H1 (cell line): ENCODE measurements around the gene LARP4B. TPM values are rescaled to one million over a fixed set of nuclear protein-coding genes. Genes with fewer than 3 reads are reported as not detected.

Experiments
- CTCF ChIA-PET: fragments of 300-600 bp; sonication (Branson Sonifier 250); formaldehyde crosslinking; loops from one replicate; lab custom pipeline; 2021; ENCODE audit not compliant: partially characterized antibody; lab: Charles Lee
- POLR2A ChIA-PET: fragments of 300-600 bp; sonication (Branson Sonifier 250); formaldehyde crosslinking; loops from one replicate; lab custom pipeline; 2021; ENCODE audit warnings: inconsistent platforms; ENCODE audit not compliant: partially characterized antibody; lab: Charles Lee
- DNase-seq, 2 experiments: peaks; one replicate each; pipeline versions ENCODE4 v3.0.0 to v3.0.0-alpha.2; 2010 to 2022; ENCODE audit warnings: low spot score in 2 of 2, low read depth in 1 of 2, mixed read lengths in 1 of 2
- FAIRE-seq: peaks from 2 replicates; lab custom pipeline; 2011; peaks lifted over from hg19 to GRCh38; lab: Jason Lieb, UNC
- H2AFZ ChIP-seq: 2 replicates; pipeline ENCODE4 v1.8.1; 2012; ENCODE audit warnings: low read length, inconsistent platforms
- H2AK5ac ChIP-seq: 2 replicates; pipeline ENCODE4 v1.6.1; 2013; ENCODE audit warnings: low read depth, low read length
- H2BK120ac ChIP-seq: replicated peaks from 2 replicates; pipeline ENCODE3; 2013; ENCODE audit warnings: low read depth, low read length, inconsistent platforms
- H2BK12ac ChIP-seq: 2 replicates; pipeline ENCODE4 v1.6.1; 2013; ENCODE audit warnings: low read depth, low read length
- H2BK15ac ChIP-seq: 2 replicates; pipeline ENCODE4 v1.6.1; 2013; ENCODE audit warnings: low read length
- H2BK20ac ChIP-seq: 2 replicates; pipeline ENCODE4 v1.6.1; 2013; ENCODE audit warnings: low read length
- H2BK5ac ChIP-seq: 2 replicates; pipeline ENCODE4 v1.6.1; 2013; ENCODE audit warnings: low read depth, low read length
- H3K14ac ChIP-seq: 2 replicates; pipeline ENCODE4 v1.6.1; 2013; ENCODE audit warnings: inconsistent platforms; ENCODE audit not compliant: insufficient read length
- H3K18ac ChIP-seq: 2 replicates; pipeline ENCODE4 v1.6.1; 2013; ENCODE audit warnings: low read length; ENCODE audit errors: extremely low read depth
- H3K23ac ChIP-seq: 2 replicates; pipeline ENCODE4 v1.6.1; 2013; ENCODE audit warnings: inconsistent platforms; ENCODE audit not compliant: insufficient read length
- H3K23me2 ChIP-seq: 2 replicates; pipeline ENCODE4 v1.6.1; 2013; ENCODE audit warnings: low read depth, low read length
- H3K27ac ChIP-seq: 2 replicates; pipeline ENCODE4 v1.6.1; 2011; ENCODE audit warnings: low read depth, low read length, inconsistent platforms
- H3K27me3 ChIP-seq, 4 experiments: replicated peaks in 1 of 4; 1 replicate in 1 of 4; 2 replicates in 3 of 4; pipeline versions ENCODE4 v1.6.1 to v1.8.1; 2011 to 2013; ENCODE audit warnings: low read length in 3 of 4, mild to moderate bottlenecking in 3 of 4, inconsistent platforms in 2 of 4, mixed read lengths in 2 of 4, moderate library complexity in 1 of 4; ENCODE audit not compliant: control insufficient read depth in 3 of 4, insufficient read depth in 3 of 4; ENCODE audit errors: extremely low read depth in 1 of 4
- H3K36me3 ChIP-seq, 4 experiments: 2 replicates each; pipeline versions ENCODE4 v1.6.1 to v1.8.1; 2011 to 2013; ENCODE audit warnings: mild to moderate bottlenecking in 4 of 4, low read length in 3 of 4, moderate library complexity in 2 of 4, control low read depth in 1 of 4, inconsistent platforms in 1 of 4; ENCODE audit not compliant: insufficient read depth in 4 of 4, control insufficient read depth in 2 of 4
- H3K4ac ChIP-seq: replicated peaks from 2 replicates; pipeline ENCODE3; 2013; ENCODE audit warnings: low read length, low read depth, mixed read lengths, inconsistent platforms; ENCODE audit not compliant: insufficient read length
- H3K4me1 ChIP-seq, 4 experiments: replicated peaks in 1 of 4; 1 replicate in 1 of 4; 2 replicates in 3 of 4; pipeline versions ENCODE4 v1.6.1 to v1.8.1; 2011 to 2013; ENCODE audit warnings: low read length in 3 of 4, inconsistent platforms in 2 of 4, mixed read lengths in 1 of 4; ENCODE audit not compliant: insufficient read depth in 4 of 4, control insufficient read depth in 3 of 4
- H3K4me2 ChIP-seq, 2 experiments: 2 replicates each; pipeline versions ENCODE4 v1.6.1 to v1.8.1; 2011 to 2013; ENCODE audit warnings: low read depth in 2 of 2, low read length in 2 of 2, control low read depth in 1 of 2, inconsistent platforms in 1 of 2, mild to moderate bottlenecking in 1 of 2; ENCODE audit not compliant: insufficient read depth in 1 of 2
- H3K4me3 ChIP-seq, 4 experiments: fragments of 200-600, 300-600 bp in 1 of 4; sonication (generic), shearing (Covaris generic), sonication (Bioruptor Twin) in 1 of 4; 2 replicates each; pipeline versions ENCODE4 v1.5.1 to v1.8.1; 2011 to 2016; ENCODE audit warnings: low read length in 4 of 4, low read depth in 3 of 4, control low read depth in 2 of 4, inconsistent platforms in 2 of 4, mild to moderate bottlenecking in 2 of 4, mixed read lengths in 1 of 4, moderate library complexity in 1 of 4; ENCODE audit not compliant: insufficient read depth in 2 of 4; ENCODE audit errors: extremely low read depth in 1 of 4
- H3K56ac ChIP-seq: replicated peaks from 2 replicates; pipeline ENCODE3; 2013; ENCODE audit warnings: low read depth, mild to moderate bottlenecking, mixed read lengths, low read length, inconsistent platforms; ENCODE audit not compliant: insufficient read length
- H3K79me1 ChIP-seq: 2 replicates; pipeline ENCODE4 v1.6.1; 2013; ENCODE audit warnings: low read depth, low read length, control low read depth
- H3K79me2 ChIP-seq, 2 experiments: 2 replicates each; pipeline versions ENCODE4 v1.6.1 to v1.8.1; 2012 to 2013; ENCODE audit warnings: low read length in 2 of 2, mild to moderate bottlenecking in 2 of 2, inconsistent platforms in 1 of 2; ENCODE audit not compliant: insufficient read depth in 2 of 2, control insufficient read depth in 1 of 2
- H3K9ac ChIP-seq, 4 experiments: replicated peaks in 1 of 4; 1 replicate in 1 of 4; 2 replicates in 3 of 4; pipeline versions ENCODE4 v1.6.1 to v1.8.1; 2011 to 2013; ENCODE audit warnings: low read depth in 3 of 4, low read length in 3 of 4, control low read depth in 2 of 4, mild to moderate bottlenecking in 2 of 4, moderate library complexity in 2 of 4, inconsistent platforms in 1 of 4; ENCODE audit errors: extremely low read depth in 1 of 4
- H3K9me3 ChIP-seq, 2 experiments: 2 replicates each; pipeline versions ENCODE4 v1.6.1 to v1.8.1; 2012 to 2013; ENCODE audit warnings: mild to moderate bottlenecking in 2 of 2, moderate library complexity in 2 of 2, control low read depth in 1 of 2, inconsistent platforms in 1 of 2, low read depth in 1 of 2, low read length in 1 of 2, mixed read lengths in 1 of 2; ENCODE audit not compliant: insufficient read depth in 2 of 2
- H4K20me1 ChIP-seq, 2 experiments: replicated peaks in 1 of 2; 2 replicates each; pipeline versions ENCODE3 to v1.8.1; 2011 to 2013; ENCODE audit warnings: inconsistent platforms in 2 of 2, low read length in 2 of 2, mild to moderate bottlenecking in 1 of 2; ENCODE audit not compliant: insufficient read depth in 2 of 2, control insufficient read depth in 1 of 2
- H4K5ac ChIP-seq: 2 replicates; pipeline ENCODE4 v1.6.1; 2013; ENCODE audit warnings: low read length, low read depth, mixed read lengths, inconsistent platforms; ENCODE audit not compliant: insufficient read length
- H4K8ac ChIP-seq: 2 replicates; pipeline ENCODE4 v1.8.0; 2013; ENCODE audit warnings: mild to moderate bottlenecking, moderate library complexity, low read length, inconsistent platforms; ENCODE audit not compliant: insufficient read depth; ENCODE audit errors: extremely low read depth
- H4K91ac ChIP-seq: replicated peaks from 2 replicates; pipeline ENCODE3; 2013; ENCODE audit warnings: low read length, mixed read lengths, inconsistent platforms; ENCODE audit not compliant: insufficient read length
- CBX5 ChIP-seq: fragments of 300-800, 300-1000 bp; sonication (generic); IDR thresholded peaks from 2 replicates; pipeline ENCODE4 v1.7.1; 2016; ENCODE audit warnings: antibody characterized with exemption, low read length, low read depth
- GABPA ChIP-seq: IDR thresholded peaks from 2 replicates; pipeline ENCODE4 v1.6.1; 2011; ENCODE audit warnings: mild to moderate bottlenecking, low read length, moderate library complexity, borderline replicate concordance; ENCODE audit not compliant: insufficient read depth
- KDM5A ChIP-seq: fragments of 200-600 bp; IDR thresholded peaks from 2 replicates; pipeline ENCODE4 v1.7.1; 2012; ENCODE audit warnings: mild to moderate bottlenecking, low read length, inconsistent platforms, mixed read lengths
- RAD21 ChIP-seq, 2 experiments: IDR thresholded peaks in 1 of 2; conservative IDR thresholded peaks in 1 of 2; 2 replicates each; pipeline ENCODE4 v1.6.1; 2011; ENCODE audit warnings: low read depth in 2 of 2, low read length in 2 of 2, improper control_type of control experiment in 1 of 2, inconsistent platforms in 1 of 2, mild to moderate bottlenecking in 1 of 2, moderate library complexity in 1 of 2
- WGBS, 2 experiments: shearing (Covaris generic) in 1 of 2; methylation state at CpG; one replicate each; pipeline versions ENCODE4 v1.1.6 to v1.1.7; 2013 to 2015; ENCODE audit warnings: low lambda C conversion rate in 2 of 2, mixed read lengths in 2 of 2, inconsistent platforms in 1 of 2, low coverage in 1 of 2, missing lambda C conversion rate in 1 of 2; ENCODE audit not compliant: insufficient replicate concordance in 2 of 2, insufficient coverage in 1 of 2, insufficient read length in 1 of 2; ENCODE audit errors: extremely low coverage in 1 of 2, missing lambda C conversion rate in 1 of 2; 5-methylcytosine and 5-hydroxymethylcytosine counted together
- polyA plus RNA-seq, 7 experiments: library from polyadenylated mRNA; depleted of rRNA in 3 of 7; stranded (reverse) in 5 of 7; unstranded in 2 of 7; fragments of >200 nt in 5 of 7; fragments of 200-250 nt in 2 of 7; gene quantifications; 1 replicate in 5 of 7; 2 replicates in 1 of 7; 4 replicates in 1 of 7; pipeline versions ENCODE4 v1.2.1 to v1.2.3, GENCODE V29; 2011 to 2013; ENCODE audit warnings: missing spikeins in 2 of 7, mixed read lengths in 2 of 7
- total RNA-seq: library from RNA; stranded (reverse); fragmentation: NEBNext Ultra II Directional; extraction: Animal tissue kit (Norgen Biotek cat#: 25700); gene quantifications from 2 replicates; pipeline ENCODE4 v1.2.1, GENCODE V29; 2021
- TF ChIP-seq, protein P1 (sequence below), 3 experiments: IDR thresholded peaks; 1 replicate in 2 of 3; 2 replicates in 1 of 3; pipeline versions ENCODE4 v1.5.1 to v1.6.1; 2011; ENCODE audit warnings: low read length in 3 of 3, mild to moderate bottlenecking in 3 of 3, inconsistent platforms in 2 of 3, low read depth in 1 of 3, moderate library complexity in 1 of 3; ENCODE audit not compliant: insufficient read depth in 1 of 3; ENCODE audit errors: control extremely low read depth in 1 of 3

Gene LARP4B
- total and polyA plus RNA-seq, 2 of the 8 experiments (the other 6 are each of a cell fraction or from before 2014, with no cell fraction given), result 20.1 to 78.6 TPM

DNA sequence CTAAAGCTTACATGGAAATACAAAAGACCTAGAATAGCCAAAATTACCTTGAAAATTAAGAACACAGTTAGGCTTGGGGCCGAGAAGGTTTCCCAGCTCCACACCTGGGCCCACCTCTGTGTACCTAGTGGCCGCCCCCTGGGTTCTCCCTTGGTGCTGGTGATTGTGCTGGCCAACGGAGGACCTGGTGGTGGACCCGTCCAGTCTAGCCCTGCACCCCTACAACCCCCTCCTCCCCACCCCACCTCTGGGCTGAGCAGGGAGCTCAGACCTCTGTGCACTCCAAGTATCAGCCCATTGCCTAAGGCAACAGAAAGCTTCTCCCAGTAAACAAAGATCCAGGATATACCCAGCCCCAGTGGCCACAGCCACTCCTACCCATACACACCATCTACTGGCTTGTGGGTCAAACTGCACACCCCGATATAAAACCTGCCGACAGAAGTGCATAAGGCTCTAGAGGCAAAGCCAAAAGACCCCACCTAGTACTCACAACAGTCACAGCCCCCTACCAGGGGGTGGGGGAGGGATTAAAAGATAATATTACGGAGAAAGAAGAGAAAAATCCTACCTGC lies 137.0 kb downstream of the LARP4B start:
- Histone ChIP-seq H3K4ac (no peak overlapping the region), H3K79me1 (no peaks in the 10 kb centered on the region)

More for the DNA sequence above, 137.0 kb downstream of the LARP4B start:
- FAIRE-seq, result no peak
- no peak overlapping the region for H4K8ac ChIP-seq
- no peak overlapping the region for H3K4me3 ChIP-seq
- no peak overlapping the region for H4K5ac ChIP-seq
- no peak overlapping the region for H2BK5ac ChIP-seq
- H4K20me1 ChIP-seq, result peaks cover 0 to 2% of the 10 kb centered on the region in 2 experiments
- H3K9me3 ChIP-seq, result peaks cover 13 to 20% of the 10 kb centered on the region in 2 experiments; a peak in 3 of 4 replicates
- H3K23me2 ChIP-seq, result no peaks in the 10 kb centered on the region
- H2BK15ac ChIP-seq, result no peak overlapping the region
- H2AFZ ChIP-seq, result no peak overlapping the region
- no peak for DNase-seq
- WGBS, 2 experiments, result 85% methylated on average over 7 of the region's 7 CpGs; no CpG with 5 or more reads in 1 of the 2 experiments
- POLR2A ChIA-PET, result no interaction called here
- no peak overlapping the region for H3K4me2 ChIP-seq
- no peak overlapping the region for H2BK20ac ChIP-seq
- H3K36me3 ChIP-seq, result no peaks in the 10 kb centered on the region
- peaks cover 0 to 4% (median 0%) of the 10 kb centered on the region in 4 experiments; a peak in 1 of 7 replicates for H3K27me3 ChIP-seq
- H3K79me2 ChIP-seq, result no peaks in the 10 kb centered on the region
- no peak for TF ChIP-seq KDM5A
- no peak for TF ChIP-seq CBX5
- TF ChIP-seq GABPA, result no peak
- peak; percentile 74 to 81 for TF ChIP-seq RAD21 (IDR thresholded peaks at IDR 0.05 in 1 of 2, conservative IDR thresholded peaks at IDR 0.05 in 1 of 2; ENCODE audit: low read depth in 2 of 2, low read length in 2 of 2)
- TF ChIP-seq, protein P1, sequence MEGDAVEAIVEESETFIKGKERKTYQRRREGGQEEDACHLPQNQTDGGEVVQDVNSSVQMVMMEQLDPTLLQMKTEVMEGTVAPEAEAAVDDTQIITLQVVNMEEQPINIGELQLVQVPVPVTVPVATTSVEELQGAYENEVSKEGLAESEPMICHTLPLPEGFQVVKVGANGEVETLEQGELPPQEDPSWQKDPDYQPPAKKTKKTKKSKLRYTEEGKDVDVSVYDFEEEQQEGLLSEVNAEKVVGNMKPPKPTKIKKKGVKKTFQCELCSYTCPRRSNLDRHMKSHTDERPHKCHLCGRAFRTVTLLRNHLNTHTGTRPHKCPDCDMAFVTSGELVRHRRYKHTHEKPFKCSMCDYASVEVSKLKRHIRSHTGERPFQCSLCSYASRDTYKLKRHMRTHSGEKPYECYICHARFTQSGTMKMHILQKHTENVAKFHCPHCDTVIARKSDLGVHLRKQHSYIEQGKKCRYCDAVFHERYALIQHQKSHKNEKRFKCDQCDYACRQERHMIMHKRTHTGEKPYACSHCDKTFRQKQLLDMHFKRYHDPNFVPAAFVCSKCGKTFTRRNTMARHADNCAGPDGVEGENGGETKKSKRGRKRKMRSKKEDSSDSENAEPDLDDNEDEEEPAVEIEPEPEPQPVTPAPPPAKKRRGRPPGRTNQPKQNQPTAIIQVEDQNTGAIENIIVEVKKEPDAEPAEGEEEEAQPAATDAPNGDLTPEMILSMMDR (IDR thresholded peaks at IDR 0.05; ENCODE audit: control extremely low read depth in 1 of 3, insufficient read depth in 1 of 3, low read depth in 1 of 3, low read length in 3 of 3), result peak; percentile 42 to 56 (median 55)
- H3K4me1 ChIP-seq, result peaks cover 0 to 2% (median 0%) of the 10 kb centered on the region in 4 experiments; a peak in 2 of 7 replicates
- H4K91ac ChIP-seq, result no peak overlapping the region
- H3K14ac ChIP-seq, result no peak overlapping the region
- no peak overlapping the region for H2BK120ac ChIP-seq
- no peak overlapping the region for H3K23ac ChIP-seq
- H3K18ac ChIP-seq, result no peak overlapping the region
- no peak overlapping the region for H3K56ac ChIP-seq
- H3K9ac ChIP-seq, result no peak overlapping the region
- no peak overlapping the region for H3K27ac ChIP-seq
- no peak overlapping the region for H2AK5ac ChIP-seq
- CTCF ChIA-PET, result interaction anchor here (0.6 to 1.8 kb wide), 17 partner anchors 8 to 537 kb away, joined by 3 to 7 read pairs (median 4); no protein-coding TSS in a partner anchor
- H2BK12ac ChIP-seq, result no peak overlapping the region
